Measurements from ENCODE around the gene GRAMD2A.

GRAMD2A gene

DNA sequence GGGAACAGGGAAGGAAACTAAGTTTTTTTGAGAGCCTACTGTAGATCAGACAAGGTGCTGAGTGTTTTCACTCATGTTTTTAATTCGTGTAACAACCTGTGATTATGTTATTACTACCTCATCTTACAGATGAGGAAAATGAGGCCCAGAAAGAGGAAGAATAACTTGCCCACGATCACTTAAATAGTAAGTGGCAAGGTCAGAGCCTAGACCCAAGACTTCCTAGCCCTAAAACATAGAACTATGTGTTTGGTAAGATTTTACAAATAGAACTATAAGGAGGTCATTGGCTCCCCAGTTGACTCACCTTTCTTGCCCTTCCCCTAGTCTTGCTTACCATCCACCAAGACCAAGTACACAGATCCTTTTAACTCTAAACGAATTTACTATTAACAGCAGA is 65.7 kb downstream of the GRAMD2A start:
- DNase-seq: no peak

DNA sequence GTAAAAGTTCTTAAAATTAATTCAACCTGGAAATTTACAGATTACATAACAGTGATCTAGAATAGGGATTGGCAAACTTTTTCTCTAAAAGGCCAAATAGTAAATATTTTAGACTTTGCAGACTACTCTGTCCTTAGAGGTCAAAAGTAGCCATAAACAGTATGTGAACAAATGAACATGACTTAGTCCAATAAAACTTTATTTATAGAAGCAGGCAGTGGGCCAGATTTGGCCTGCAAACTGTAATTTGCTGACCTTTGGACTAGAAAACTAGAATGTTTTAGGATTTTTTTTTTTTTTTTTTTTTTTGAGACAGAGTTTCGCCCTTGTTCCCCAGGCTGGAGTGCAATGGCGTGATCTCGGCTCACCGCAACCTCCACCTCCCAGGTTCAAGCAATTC is 67.3 kb downstream of the GRAMD2A start:
- DNase-seq: no peak

DNA sequence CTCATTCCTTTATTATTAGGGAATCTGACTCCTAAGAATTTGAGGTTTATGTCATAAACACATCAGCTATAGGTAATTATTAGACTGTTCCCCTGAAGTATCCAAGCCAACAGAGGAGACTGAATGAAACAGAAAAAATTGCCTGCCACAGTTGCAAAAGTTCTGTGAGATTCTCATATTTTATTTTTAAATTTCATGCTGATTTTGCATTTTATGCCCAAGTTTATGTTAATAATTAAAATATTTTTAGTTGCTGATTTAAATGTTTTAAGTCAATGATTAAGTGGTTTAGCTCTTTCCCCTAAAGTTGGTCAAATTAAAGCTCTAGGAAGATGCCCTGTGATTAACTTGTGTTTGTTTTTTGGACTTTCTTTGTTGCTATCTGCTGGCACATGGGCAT is 69.2 kb downstream of the GRAMD2A start:
- DNase-seq: no peak

DNA sequence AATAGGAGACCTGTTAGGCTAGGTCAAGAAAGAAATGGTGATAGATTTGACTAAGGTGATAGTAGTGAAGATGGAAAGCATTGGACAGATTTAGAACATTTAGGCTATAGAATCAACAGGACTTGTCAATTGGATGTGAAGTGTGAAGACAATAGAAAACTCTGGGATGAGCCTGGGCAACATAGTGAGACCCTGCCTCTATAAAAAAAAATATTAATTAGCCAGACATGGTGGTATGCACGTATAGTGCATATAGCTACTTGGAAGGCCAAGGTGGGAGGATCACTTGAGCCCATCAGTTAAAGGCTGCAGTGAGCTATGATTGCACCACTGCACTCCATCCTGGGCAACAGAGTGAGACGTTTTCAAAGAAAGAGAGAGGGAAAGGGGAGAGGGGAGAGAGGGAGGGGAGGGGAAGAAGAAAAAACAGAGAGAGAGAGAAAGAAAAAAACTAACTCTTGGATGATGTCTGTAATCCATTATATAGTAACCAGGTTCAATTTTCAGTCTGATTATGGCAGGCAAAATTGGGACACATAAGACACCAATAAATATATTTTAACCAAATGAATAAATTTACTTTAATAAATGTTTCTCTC is 69.8 kb downstream of the GRAMD2A start:
- no peak for DNase-seq

DNA sequence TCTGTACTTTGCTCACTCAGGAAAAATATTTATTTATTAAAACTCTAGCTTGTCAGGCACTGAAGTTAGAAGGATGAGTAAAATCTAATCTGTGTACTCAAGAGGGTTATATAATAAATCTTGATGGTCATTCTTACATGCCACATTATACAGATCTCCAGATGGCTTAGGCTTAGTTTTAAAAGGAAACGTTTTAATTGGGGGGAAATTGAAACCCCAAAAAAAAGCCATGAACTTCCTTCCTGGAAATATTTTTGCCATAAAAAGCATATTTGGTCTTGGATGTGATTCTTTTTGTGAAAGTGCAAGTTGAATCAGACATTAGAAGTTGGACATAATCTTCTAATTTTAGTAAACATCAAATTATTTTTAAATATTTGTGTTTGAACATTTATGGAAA is 73.4 kb downstream of the GRAMD2A start:
- no peak for DNase-seq

DNA sequence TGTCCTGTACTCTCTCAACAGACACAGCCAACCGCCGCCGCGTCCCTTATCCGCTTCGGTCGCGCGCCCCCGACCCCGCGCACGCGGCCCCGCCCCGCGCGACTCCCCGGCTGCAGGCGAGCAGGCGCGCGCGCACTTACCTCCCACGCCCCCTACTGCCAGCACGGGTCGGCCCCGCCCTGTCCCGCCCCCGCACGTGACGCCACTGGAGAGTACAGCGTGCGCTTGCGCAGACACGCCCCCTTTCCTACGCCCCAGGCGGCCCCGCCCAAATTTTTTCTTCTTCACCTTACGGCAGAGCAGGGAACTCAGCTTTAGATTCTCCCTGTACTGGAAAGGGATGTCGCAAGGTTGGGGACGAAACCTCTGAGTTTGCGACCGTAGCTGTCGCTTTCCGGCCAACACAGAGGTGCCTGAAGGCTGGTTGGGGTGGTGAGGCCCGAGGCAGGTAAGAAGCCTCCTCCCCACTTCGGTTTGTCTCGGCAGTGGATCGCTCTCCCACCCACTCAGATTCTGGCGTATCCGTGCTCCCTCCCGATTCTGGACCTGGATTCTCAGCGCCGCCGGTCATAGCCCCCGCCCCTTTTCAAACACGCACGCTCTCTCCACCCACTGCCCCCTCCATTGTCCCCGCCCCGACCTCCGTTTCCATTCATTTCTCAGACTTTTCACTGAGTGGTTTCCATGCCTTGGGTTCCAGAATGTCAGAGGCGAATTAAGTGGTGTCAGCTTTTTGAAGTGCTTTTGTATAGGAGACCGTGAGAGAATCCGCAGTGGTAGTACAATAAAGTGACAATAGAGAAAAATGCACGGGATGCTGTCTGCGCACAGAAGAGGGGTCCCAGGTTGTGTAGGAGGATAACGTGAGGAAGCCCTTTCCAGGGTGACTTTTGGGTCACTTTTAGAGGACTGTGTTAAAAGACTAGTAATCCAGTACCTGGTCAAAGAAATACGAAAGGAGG is 79.3 kb downstream of the GRAMD2A start, which contains the start of the genes MYO9A and SENP8:
Gene MYO9A (minus strand): TSS at position 134 of the 962 bp plus-strand sequence. CDS start 71,587 bp downstream, outside the sequence.
Gene SENP8 (plus strand): TSS at position 387 of the 962 bp plus-strand sequence. CDS start 21,221 bp downstream, outside the sequence.
- DNase-seq: peak; percentile 96

DNA sequence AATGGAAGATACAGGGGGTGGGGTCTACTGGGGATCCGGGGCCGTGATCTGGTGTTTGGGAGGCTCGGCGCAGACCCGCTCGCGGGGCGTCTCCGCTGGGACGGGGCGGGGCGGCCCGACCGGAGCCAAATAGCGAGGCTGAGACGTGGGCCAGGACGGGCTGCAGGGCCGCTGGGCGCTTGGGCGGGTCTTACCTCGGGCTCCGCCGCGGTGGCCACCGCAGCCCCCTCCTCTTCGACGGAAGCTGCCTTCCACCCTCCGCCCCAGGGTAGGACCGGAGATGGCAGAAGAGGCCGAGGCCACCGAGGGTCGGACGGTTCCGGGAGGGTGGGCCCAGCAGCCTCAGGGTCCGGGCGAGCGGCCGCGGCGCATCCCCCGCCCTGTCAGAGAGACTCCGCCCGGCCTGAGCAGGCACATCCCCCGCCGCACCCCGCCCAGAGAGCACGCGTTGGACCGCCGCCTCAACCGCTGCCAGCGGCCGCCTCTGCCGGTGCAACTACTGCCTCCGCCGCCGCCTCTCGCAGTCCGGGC is 80.0 kb downstream of the GRAMD2A start:
- DNase-seq: peak; percentile 75

DNA sequence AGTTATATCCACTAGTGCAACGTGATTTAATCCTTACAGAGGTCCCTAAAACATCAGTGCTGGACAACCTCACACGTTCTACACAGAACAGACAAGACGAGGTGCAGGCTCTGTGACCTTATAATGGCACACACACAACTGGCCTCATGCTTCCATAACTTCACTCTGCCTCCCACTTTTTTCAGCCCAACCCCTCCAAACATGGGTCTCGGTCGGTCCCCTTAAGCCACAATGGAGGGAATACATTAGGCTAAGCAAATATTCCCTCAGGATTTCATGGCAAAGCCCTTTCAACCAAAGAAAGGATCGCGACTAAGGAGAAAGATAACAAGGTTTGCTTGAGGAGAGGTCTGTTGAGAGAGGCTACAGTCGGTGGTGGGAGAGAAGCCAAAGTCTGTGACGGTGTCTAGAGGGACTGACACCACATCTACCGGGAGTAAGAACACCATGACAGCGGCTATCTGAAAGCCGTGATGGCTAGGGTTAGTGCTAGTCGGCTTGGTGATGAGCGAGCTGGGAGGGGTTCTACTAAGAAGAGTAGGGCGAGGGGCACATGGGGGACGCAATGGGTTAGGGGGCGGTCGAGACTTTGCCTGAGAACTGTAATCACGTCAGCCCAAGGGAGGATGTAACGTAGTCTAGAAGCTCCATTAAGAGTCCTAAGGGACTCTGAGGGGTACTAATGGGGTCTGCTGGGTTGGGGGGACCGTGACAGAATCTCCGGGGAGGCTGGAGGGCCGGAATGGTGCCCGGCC is 80.7 kb downstream of the GRAMD2A start:
- DNase-seq: no peak

DNA sequence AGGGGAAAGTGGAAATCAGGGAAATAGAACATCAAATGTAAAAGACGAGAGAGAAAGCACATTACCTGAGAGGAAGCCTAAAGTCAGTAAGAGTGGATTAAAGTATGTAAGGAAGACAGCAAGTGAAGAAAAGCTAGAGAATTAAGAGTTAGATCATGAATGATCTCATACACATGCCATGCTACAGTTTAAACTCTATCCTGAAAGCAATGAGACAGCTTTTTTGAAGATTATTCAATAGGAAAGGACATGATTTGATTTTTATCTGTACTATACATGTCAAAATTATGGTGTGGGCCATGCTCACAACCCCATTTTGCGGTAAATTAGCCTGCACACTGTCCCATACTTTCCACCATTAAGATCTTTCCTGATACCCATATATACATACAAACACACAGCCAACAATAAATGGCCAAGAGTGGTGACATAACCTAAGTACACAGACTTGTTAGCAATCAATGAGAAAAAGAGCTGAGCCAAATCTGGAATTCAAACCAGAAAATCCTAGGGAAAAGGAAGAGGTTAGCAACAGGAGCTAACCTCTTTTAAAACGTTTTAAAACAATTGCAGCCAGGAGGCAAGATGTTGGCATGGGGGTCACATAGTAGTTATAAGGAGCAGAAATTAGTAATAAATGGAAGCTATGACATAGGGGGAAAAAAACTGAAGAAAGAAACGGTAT is 84.1 kb downstream of the GRAMD2A start:
- no peak for DNase-seq

DNA sequence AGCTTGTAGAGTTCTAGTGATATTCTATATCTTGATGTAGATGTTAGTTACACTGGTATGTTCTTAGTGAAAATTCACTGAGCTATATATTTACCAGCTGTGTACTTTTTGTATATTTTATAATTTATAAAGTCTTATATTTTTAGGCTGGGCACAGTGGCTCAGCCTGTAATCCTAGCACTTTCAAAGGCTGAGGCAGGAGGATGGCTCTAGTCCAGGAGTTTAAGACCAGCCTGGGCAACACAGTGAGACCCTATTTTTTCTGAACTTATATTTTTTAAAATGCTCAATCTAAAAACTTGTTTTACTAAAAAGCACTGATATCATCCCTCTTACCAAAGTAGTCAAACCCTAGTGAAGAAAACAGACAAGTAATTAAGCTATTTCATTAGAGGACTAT is 84.8 kb downstream of the GRAMD2A start:
- DNase-seq: no peak

DNA sequence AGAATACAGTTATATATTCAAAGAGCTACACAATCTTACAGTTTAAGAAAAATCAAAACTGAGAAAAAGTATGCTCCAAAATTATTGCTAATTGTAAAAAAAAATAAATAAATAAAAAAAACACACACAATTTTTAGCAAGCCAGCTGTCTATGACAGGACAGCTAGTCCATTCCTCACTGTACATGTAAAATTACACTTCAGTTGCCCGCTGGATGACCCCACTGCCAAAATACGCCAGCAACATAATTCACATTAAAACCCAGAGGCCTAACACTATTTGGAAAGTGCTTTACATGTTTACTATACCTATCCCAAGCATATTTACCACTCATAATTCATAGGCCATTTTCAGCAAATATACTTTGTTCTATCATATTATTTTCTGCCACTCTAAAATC is 85.5 kb downstream of the GRAMD2A start:
- DNase-seq: no peak

DNA sequence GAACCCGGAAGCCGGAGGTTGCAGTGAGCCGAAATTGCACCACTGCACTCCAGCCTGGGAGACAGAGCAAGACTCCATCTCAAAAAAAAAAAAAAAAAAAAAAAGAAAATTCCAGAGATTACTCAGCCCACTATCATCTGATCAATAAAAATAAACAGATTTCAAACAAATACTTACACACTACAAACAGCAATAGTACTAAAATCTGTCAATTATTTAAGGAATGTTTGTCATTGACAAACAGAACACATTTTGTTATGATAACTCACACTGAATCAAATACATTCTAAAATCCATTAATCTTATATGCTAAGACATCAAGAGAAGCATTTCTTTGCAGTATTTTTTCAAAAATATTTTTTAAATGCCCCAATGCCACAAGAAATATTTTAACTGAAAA is 87.2 kb downstream of the GRAMD2A start:
- DNase-seq: no peak

Measured in amniotic stem cell (primary cell).